PFSK-1 (cell line): ENCODE results near the gene XIST.

Experiments used
- FOXP2 ChIP-seq: optimal IDR thresholded peaks from 2 replicates; pipeline ENCODE3; 2011; ENCODE audit warnings: borderline replicate concordance, control low read depth, inconsistent platforms; ENCODE audit not compliant: insufficient read depth; ENCODE audit errors: extremely low read length, extremely low read depth
- POLR2AphosphoS5 ChIP-seq: IDR thresholded peaks from 2 replicates; pipeline ENCODE4 v1.6.1; 2012; ENCODE audit warnings: low read depth, mild to moderate bottlenecking, control low read depth, low read length, moderate library complexity
- REST ChIP-seq, 2 experiments: IDR thresholded peaks; 2 replicates each; pipeline versions ENCODE4 v1.6.1 to v1.8.0; 2011 to 2012; ENCODE audit warnings: low read depth in 2 of 2, low read length in 2 of 2, control low read depth in 1 of 2, inconsistent platforms in 1 of 2, mild to moderate bottlenecking in 1 of 2, moderate library complexity in 1 of 2; ENCODE audit not compliant: insufficient read depth in 1 of 2
- SIN3A ChIP-seq: IDR thresholded peaks from 2 replicates; pipeline ENCODE4 v1.6.1; 2012; ENCODE audit warnings: mild to moderate bottlenecking, low read length, moderate library complexity, borderline replicate concordance; ENCODE audit not compliant: insufficient read depth
- TAF1 ChIP-seq: IDR thresholded peaks from 2 replicates; pipeline ENCODE4 v1.6.1; 2012; ENCODE audit warnings: low read length, control low read depth, borderline replicate concordance; ENCODE audit not compliant: insufficient read depth

GRCh38 chrX:73826996-73827395 is 25.5 kb downstream of the XIST start:
- TF ChIP-seq POLR2AphosphoS5 (no peak), REST (IDR thresholded peaks at IDR 0.05; ENCODE audit: insufficient read depth in 1 of 2, low read depth in 2 of 2, low read length in 2 of 2) (no peak), SIN3A (no peak), TAF1 (no peak), FOXP2 (no peak)
